Measurements from ENCODE around the gene TACSTD2. TPM values are rescaled to one million over a fixed set of nuclear protein-coding genes. Genes with fewer than 3 reads are reported as not detected.
"Not testable (repeated sequence)": the region's sequence is repeated elsewhere in the genome, so short reads cannot be mapped to it uniquely, and the experiment has no call there.

Gene TACSTD2
- total RNA-seq, 2 donors from 2014 or later, result 219 to 310 TPM

GRCh38 chr1:58561633-58562032, 15.4 kb downstream of the TACSTD2 start:
- no peaks in the 10 kb centered on the region for H3K4me1 ChIP-seq (replicated peaks)
- no peak overlapping the region for H3K27ac ChIP-seq
- no peak overlapping the region for H3K4me3 ChIP-seq
- 82% methylated on average over 6 of the region's 6 CpGs for WGBS
- intact Hi-C loops (cut with DNase I), result no loop called here
- no peaks in the 10 kb centered on the region for H3K9me3 ChIP-seq
- TF ChIP-seq POLR2A (IDR thresholded peaks at IDR 0.05) (no peak), CTCF (IDR thresholded peaks at IDR 0.05) (no peak), POLR2AphosphoS5 (IDR thresholded peaks at IDR 0.05) (no peak)
- H3K36me3 ChIP-seq, result no peaks in the 10 kb centered on the region
- no peaks in the 10 kb centered on the region for H3K27me3 ChIP-seq (replicated peaks; ENCODE audit: insufficient read depth)
- DNase-seq (ENCODE audit: low spot score), result no peak

GRCh38 chr1:58555393-58555792, 21.7 kb downstream of the TACSTD2 start:
- TF ChIP-seq POLR2A (IDR thresholded peaks at IDR 0.05) (no peak), POLR2AphosphoS5 (IDR thresholded peaks at IDR 0.05) (no peak), CTCF (IDR thresholded peaks at IDR 0.05) (no peak)
- no peaks in the 10 kb centered on the region for H3K9me3 ChIP-seq
- no peaks in the 10 kb centered on the region for H3K36me3 ChIP-seq
- intact Hi-C loops (cut with DNase I), result no loop called here
- no peak overlapping the region for H3K27ac ChIP-seq
- no peak for DNase-seq (ENCODE audit: low spot score)
- WGBS, result 100% methylated on average over 1 of the region's 1 CpG
- H3K27me3 ChIP-seq (replicated peaks; ENCODE audit: insufficient read depth), result no peaks in the 10 kb centered on the region
- no peaks in the 10 kb centered on the region for H3K4me1 ChIP-seq (replicated peaks)
- H3K4me3 ChIP-seq, result no peak overlapping the region

- no peak for DNase-seq (ENCODE audit: low spot score)
- no peak overlapping the region for H3K4me3 ChIP-seq
- WGBS, result 83% methylated on average over 8 of the region's 9 CpGs
- no peaks in the 10 kb centered on the region for H3K36me3 ChIP-seq
- no peaks in the 10 kb centered on the region for H3K4me1 ChIP-seq (replicated peaks)
- H3K27me3 ChIP-seq (replicated peaks; ENCODE audit: insufficient read depth), result no peaks in the 10 kb centered on the region
- H3K9me3 ChIP-seq, result no peaks in the 10 kb centered on the region
- H3K27ac ChIP-seq, result no peak overlapping the region
- no peak for TF ChIP-seq POLR2AphosphoS5 (IDR thresholded peaks at IDR 0.05)
- TF ChIP-seq CTCF (IDR thresholded peaks at IDR 0.05), result no peak
- no peak for TF ChIP-seq POLR2A (IDR thresholded peaks at IDR 0.05)
- intact Hi-C loops (cut with DNase I), result no loop called here
Observed at GRCh38 chr1:58551186-58552140, 25.6 kb downstream of the TACSTD2 start.

- not testable (repeated sequence) for H3K4me1 ChIP-seq (replicated peaks); H3K9me3 ChIP-seq; H3K27me3 ChIP-seq (replicated peaks; ENCODE audit: insufficient read depth); H3K27ac ChIP-seq; DNase-seq (ENCODE audit: low spot score); H3K36me3 ChIP-seq; H3K4me3 ChIP-seq
- intact Hi-C loops (cut with DNase I), result loop anchor here (5.0 to 10.0 kb wide), 3 partner anchors 33 to 1717 kb away; no protein-coding TSS in a partner anchor
- WGBS, result 42% methylated on average over 6 of the region's 6 CpGs
Observed at GRCh38 chr1:58549291-58549690, 27.8 kb downstream of the TACSTD2 start.

GRCh38 chr1:58548371-58548770, 28.7 kb downstream of the TACSTD2 start:
- no peak for DNase-seq (ENCODE audit: low spot score)
- 74% methylated on average over 2 of the region's 2 CpGs for WGBS
- Histone ChIP-seq H3K9me3 (no peaks in the 10 kb centered on the region), H3K27me3 (replicated peaks; ENCODE audit: insufficient read depth) (no peaks in the 10 kb centered on the region), H3K4me1 (replicated peaks) (no peaks in the 10 kb centered on the region), H3K36me3 (no peaks in the 10 kb centered on the region), H3K27ac (no peak overlapping the region), H3K4me3 (no peak overlapping the region)
- intact Hi-C loops (cut with DNase I), result loop anchor here (5.0 to 10.0 kb wide), 3 partner anchors 34 to 1716 kb away; no protein-coding TSS in a partner anchor
- TF ChIP-seq CTCF (IDR thresholded peaks at IDR 0.05) (no peak), POLR2A (IDR thresholded peaks at IDR 0.05) (no peak), POLR2AphosphoS5 (IDR thresholded peaks at IDR 0.05) (no peak)
